Stimulated activated CD8-positive, alpha-beta memory T cell treated with anti-CD3 and anti-CD28 coated beads, Interleukin-4, amount 100 ng/mL, for 48 hours (primary cell): ENCODE measurements around the gene GADD45GIP1.
"Not testable (repeated sequence)": the region's sequence is repeated elsewhere in the genome, so short reads cannot be mapped to it uniquely, and the experiment has no call there.

ENCODE experiments used
- DNase-seq: peaks from one replicate; pipeline ENCODE4 v3.0.0-alpha.2; 2020

GADD45GIP1 gene

GRCh38 chr19:12938779-12939601 lies 18.0 kb downstream of the GADD45GIP1 start:
- peak; percentile 59 for DNase-seq

DNA sequence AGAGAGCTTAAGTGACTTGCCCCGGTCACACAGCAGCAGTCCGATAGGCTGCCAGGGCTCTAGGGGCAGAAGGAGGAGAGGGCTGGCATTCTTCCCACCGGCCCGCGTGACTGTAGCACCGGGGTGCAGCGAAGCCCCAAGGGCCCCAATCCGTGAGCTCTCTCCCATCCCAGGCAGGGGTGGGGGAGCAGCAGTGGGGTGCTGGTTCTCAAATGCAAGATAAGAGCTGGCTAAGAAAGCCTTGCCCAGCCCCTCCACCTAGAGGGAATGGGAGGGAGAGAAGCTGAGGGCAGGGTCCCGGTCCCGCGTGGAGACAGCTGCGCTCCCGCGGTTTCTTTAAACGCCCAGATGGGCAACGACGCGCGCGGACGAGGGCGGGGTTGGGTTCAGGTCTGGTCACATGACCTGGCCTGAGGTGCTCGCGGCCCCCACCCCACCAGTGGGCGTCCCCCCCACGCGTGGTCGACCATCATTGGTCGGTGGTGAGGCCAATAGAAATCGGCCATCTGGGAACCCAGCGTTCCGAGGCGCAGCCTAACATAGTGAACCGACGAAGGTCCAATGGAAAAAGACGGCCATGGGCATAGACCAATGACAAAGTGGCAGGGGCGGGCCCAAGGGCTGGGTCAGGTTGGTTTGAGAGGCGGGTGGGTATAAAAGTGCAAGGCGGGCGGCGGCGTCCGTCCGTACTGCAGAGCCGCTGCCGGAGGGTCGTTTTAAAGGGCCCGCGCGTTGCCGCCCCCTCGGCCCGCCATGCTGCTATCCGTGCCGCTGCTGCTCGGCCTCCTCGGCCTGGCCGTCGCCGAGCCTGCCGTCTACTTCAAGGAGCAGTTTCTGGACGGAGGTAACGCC lies 18.9 kb downstream of the GADD45GIP1 start, which contains the start of gene CALR:
Gene CALR, plus strand, starts transcription at position 683 of the 852 bp plus-strand sequence. Its CDS starts 71 bp downstream, at position 754.
- peak; percentile 99 for DNase-seq

DNA sequence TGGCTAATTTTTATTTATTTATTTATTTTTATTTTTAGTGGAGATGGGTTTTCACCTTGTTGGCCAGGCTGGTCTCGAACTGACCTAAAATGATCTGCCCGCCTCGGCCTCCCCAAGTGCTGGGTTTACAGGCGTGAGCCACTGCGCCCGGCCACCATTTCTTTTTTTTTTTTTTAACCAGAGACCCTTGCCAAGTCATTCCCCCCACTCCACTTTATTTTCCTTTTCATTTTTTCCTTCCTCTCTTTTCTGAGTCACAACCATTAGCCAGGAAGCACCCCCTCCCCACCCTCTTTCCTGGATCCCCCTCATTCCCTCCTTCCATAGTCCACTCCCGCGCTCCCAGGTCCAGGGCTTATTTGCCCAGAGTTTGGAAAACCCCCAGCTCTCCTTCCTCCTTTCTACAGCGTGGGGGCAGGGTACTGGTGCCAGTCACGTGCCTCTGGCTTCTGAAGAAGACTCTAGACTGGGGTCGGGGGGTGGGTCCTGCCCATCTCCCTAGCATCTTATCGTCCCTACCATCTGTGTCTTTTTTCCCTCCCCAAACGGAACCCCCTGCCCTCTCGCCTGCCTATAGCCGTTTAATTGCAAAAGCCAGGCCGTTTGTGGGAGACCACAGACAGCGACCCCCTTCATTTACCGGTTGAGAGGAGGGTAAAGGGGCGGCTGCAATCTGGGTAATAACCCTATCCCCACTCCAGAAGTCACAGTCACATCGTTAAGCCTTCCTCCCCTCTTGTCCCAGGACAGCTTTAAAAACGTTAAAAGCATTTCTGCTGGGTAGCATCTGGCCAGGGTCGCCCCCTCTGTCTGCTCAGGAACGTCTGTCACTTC lies 19.7 kb downstream of the GADD45GIP1 start:
- peak; percentile 58 for DNase-seq

GRCh38 chr19:12936582-12936981 lies 20.4 kb downstream of the GADD45GIP1 start:
- DNase-seq: peak; percentile 28

GRCh38 chr19:12935071-12935470 lies 22.0 kb downstream of the GADD45GIP1 start:
- no peak for DNase-seq

DNA sequence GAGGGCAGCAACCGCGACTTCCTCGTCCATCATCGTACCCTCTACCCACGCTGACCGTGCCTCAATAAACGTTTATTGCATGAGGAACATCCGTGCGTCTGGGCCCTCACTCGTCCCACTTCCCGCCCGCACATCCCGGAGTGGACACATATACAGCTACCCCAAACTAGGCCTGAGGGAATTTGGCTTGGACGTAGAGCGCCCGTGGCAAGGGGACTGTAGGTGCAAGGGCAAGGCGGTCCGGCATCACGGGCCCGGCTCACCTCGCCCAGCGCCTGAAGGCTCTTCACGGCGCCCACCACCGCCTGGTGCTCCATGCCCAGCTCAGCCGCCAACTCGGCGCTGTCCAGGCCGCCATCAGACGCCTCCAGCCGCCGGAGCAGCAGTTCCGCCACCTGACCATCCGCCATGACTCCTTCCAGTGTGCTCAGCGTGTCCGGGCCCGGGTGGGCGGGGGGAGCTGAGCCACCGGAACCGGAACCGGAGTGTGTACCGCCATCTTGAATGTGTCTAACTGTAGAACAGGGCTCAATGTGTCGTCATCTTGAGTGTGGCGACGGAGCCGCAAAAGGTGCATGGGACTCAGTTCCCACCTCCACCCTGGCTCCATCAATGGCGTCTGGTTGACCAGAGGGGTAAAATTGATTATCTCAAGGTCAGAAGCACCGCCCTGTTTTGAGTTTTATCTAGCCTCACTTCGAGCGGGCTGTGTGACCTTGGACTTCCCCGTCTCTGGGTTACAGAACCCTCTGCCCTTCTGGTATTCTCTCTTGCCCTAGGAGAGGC lies 23.5 kb downstream of the GADD45GIP1 start, which contains the start of gene FARSA:
Gene FARSA, minus strand, starts transcription at position 425 of the 786 bp plus-strand sequence. Its CDS starts 15 bp downstream, at position 410.
- DNase-seq: peak; percentile 90

GRCh38 chr19:12932392-12933286 lies 24.4 kb downstream of the GADD45GIP1 start:
- DNase-seq: no peak

GRCh38 chr19:12930002-12930645 lies 26.9 kb downstream of the GADD45GIP1 start:
- no peak for DNase-seq

DNA sequence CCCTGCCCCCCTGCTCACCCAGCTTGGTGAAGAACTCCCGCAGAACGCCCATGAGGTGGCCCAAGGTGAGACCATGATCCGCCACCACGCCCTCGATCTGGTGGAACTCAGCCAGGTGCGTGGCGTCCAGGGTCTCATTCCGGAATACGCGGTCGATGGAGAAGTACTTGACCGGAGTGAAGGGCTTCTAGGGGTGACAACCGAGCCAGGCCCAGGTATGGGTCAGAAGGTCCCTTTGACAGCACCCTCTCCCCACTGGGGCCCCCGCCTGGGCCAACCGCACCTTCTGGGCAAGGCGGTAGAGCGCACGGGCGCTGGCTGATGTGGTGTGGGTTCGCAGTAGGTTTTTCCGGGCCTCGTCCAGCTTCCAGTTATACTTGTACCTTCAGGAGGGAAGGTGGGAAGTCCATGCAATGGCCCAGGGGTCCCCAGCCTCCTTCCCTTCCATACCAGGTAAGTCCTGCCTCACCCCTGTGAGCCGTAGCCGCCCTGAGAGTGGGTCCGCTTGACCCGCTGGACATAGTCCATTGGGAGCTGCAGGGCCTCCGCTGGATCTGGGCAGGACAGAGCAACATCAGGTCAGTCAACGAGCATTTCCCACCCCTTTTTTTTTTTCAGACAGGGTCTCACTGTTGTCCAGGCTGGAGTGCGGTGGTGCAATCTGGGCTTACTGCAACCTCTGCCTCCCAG lies 32.3 kb downstream of the GADD45GIP1 start:
- no peak for DNase-seq

- no peak for DNase-seq
Measured at GRCh38 chr19:12922959-12923358, 34.1 kb downstream of the GADD45GIP1 start.

DNA sequence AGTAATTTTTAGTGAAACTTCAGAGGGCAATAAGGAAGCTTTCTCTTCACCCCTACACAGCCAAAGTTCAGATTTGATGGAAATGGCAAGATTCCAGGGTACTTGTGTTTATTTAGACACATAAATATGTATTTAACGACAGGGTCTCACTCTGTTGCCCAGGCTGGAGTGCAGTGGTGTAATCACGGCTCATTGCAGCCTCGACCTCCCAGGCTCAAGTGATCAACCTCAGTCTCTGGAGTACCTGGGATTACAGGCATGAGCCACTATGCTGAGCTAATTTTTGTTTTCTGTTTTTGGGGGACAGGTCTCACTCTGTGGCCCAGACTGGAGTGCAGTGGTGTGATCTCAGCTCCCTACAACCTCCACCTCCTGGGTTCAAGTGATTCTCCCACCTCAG lies 36.0 kb downstream of the GADD45GIP1 start:
- DNase-seq: no peak

GRCh38 chr19:12918253-12918652 lies 38.8 kb downstream of the GADD45GIP1 start:
- DNase-seq: no peak

DNA sequence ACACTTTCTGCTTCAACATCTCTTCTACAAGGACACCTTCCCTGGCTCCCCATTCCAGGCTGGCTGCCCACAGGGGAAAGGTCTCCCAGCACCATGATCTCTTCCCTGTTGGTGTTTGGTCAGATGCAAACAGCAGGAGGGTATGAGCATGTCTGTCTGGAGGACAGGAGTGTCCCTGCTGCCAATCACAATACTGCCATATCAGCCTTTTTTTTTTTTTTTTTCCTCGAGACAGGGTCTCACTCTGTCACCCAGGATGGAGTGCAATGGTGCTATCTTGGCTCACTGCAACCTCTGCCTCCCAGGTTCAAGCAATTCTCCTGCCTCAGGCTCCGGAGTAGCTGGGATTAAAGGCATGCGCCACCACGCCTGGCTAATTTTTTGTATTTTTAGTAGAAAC lies 41.2 kb downstream of the GADD45GIP1 start:
- DNase-seq: not testable (repeated sequence)

DNA sequence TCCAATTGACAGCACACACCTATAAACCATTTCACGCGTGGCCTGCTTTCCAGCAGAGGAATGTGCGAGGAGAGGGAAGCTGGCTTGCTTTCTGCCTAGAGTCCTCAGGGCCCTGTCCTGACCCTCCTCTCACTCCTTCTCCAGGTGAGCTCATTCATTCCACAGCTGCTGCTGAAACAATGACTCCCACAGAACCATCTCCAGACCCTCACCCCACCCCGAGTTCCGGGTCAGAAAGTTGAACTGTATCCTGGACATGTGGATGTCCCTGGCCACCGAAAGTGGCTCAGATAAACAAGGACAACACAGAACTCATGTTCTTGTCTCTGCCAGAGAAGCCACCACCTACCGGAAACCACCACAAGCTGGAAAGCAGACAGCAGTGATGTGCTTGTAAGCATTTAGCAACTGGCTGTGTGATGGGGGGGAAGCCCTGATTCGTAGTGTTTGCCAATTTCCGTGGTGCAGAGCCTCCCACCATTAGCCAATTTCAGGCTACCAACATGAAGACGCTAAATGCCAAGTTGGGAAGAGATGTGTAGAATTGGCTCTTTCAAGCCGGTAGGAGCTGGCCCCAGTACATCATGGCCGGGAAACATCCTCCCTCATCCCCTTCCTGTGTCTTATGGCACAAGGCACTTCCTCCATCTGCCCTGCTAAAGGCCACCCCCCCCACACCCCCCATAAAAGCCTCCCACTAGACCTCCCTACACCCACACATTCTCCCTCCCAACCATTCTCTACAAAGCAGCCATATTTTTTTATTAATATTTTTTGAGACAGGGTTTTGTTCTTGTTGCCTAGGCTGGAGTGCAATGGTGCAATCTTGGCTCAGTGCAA lies 43.0 kb downstream of the GADD45GIP1 start:
- DNase-seq: peak; percentile 57

- DNase-seq: no peak
Measured at GRCh38 chr19:12913011-12913561, 43.9 kb downstream of the GADD45GIP1 start.

- DNase-seq: no peak
Measured at GRCh38 chr19:12912571-12912970, 44.5 kb downstream of the GADD45GIP1 start.

GRCh38 chr19:12907166-12907565 lies 49.9 kb downstream of the GADD45GIP1 start:
- DNase-seq: no peak
